ENCODE data around the gene PLEK.
"Not testable (repeated sequence)": the region's sequence is repeated elsewhere in the genome, so short reads cannot be mapped to it uniquely, and the experiment has no call there.

The PLEK gene

GRCh38 chr2:68385220-68385906 lies 20.3 kb downstream of the PLEK start:
- DNase-seq: no peak

GRCh38 chr2:68385907-68386287 lies 20.8 kb downstream of the PLEK start:
- DNase-seq: no peak

GRCh38 chr2:68386365-68386764 lies 21.3 kb downstream of the PLEK start:
- DNase-seq: no peak

- DNase-seq: peak; percentile 68
Observed at GRCh38 chr2:68387408-68388350, 22.6 kb downstream of the PLEK start.

GRCh38 chr2:68388358-68388757 lies 23.3 kb downstream of the PLEK start:
- no peak for DNase-seq

GRCh38 chr2:68388772-68389171 lies 23.7 kb downstream of the PLEK start:
- DNase-seq: no peak

GRCh38 chr2:68390114-68390513 lies 25.0 kb downstream of the PLEK start:
- DNase-seq: no peak

- no peak for DNase-seq
Observed at GRCh38 chr2:68390586-68390985, 25.5 kb downstream of the PLEK start.

- peak; percentile 74 for DNase-seq
Observed at GRCh38 chr2:68391099-68391498, 26.0 kb downstream of the PLEK start.

- DNase-seq: peak; percentile 92
Observed at GRCh38 chr2:68391869-68392268, 26.8 kb downstream of the PLEK start.

- peak; percentile 42 for DNase-seq
Observed at GRCh38 chr2:68396093-68396492, 31.0 kb downstream of the PLEK start.

- DNase-seq: not testable (repeated sequence)
Observed at GRCh38 chr2:68397704-68398263, 32.7 kb downstream of the PLEK start.

- DNase-seq: peak; percentile 98
Observed at GRCh38 chr2:68403199-68403644, 38.1 kb downstream of the PLEK start.

GRCh38 chr2:68404164-68404563 lies 39.1 kb downstream of the PLEK start:
- DNase-seq: no peak

- no peak for DNase-seq
Observed at GRCh38 chr2:68404893-68405799, 40.1 kb downstream of the PLEK start.

GRCh38 chr2:68411397-68412126 lies 46.5 kb downstream of the PLEK start:
- DNase-seq: peak; percentile 75

- DNase-seq: peak; percentile 47
Observed at GRCh38 chr2:68412127-68412819, 47.2 kb downstream of the PLEK start.

GRCh38 chr2:68413466-68413865 lies 48.4 kb downstream of the PLEK start:
- no peak for DNase-seq

- no peak for DNase-seq
Observed at GRCh38 chr2:68414452-68414851, 49.4 kb downstream of the PLEK start.

GRCh38 chr2:68414876-68415275 lies 49.8 kb downstream of the PLEK start:
- DNase-seq: peak; percentile 97

- no peak for DNase-seq
Observed at GRCh38 chr2:68415521-68415920, 50.4 kb downstream of the PLEK start.
